ENCODE data around the gene MAP7. TPM values are rescaled to one million over a fixed set of nuclear protein-coding genes. Genes with fewer than 3 reads are reported as not detected.

MAP7 gene
- total RNA-seq, 4 donors from 2014 or later: 18.3 to 33.0 (median 28.2) TPM

DNA sequence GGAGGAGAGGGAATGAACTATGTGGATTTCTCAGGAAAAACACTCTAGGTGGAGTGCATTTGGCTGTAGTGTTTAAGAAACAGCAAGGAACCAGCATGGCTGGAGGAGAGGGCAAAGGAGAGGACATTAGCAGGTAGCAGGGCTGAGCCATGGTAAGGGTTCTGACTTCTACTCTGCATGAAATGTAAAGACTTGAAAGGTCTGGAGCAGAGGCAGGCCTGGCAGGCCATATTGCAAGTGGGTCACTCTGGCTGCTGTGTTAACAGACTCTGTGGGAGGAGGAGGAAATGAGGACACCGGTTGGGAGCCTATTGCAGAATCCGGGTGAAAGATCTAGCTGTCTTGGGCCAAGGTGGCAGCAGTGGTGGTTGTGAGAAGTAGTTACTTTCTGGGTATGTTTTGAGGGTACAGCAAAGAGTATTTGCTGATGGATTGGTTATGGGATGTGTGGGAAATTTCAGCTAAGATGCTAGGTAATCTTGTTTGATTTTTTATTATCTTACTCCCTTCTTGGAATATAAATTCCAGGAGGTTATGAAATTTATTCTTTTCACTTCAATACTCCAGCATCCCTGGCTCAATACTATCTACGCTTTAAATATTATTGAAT is 144.7 kb downstream of the MAP7 start:
- 66 to 83% methylated on average over 3 of the region's 3 CpGs for WGBS, 2 donors
- Histone ChIP-seq H3K27me3 (no peaks in the 10 kb centered on the region), H3K27ac (no peak overlapping the region), H3K4me1 (peaks cover 0 to 35% (median 4%) of the 10 kb centered on the region in 3 donors), H3K9me3 (no peaks in the 10 kb centered on the region), H3K4me3 (no peak overlapping the region), H3K36me3 (peaks cover 0 to 5% (median 0%) of the 10 kb centered on the region in 3 donors)
- intact Hi-C loops (cut with DNase I): no loop called here
- no peak for TF ChIP-seq POLR2A (IDR thresholded peaks at IDR 0.05)
- TF ChIP-seq, protein P1, sequence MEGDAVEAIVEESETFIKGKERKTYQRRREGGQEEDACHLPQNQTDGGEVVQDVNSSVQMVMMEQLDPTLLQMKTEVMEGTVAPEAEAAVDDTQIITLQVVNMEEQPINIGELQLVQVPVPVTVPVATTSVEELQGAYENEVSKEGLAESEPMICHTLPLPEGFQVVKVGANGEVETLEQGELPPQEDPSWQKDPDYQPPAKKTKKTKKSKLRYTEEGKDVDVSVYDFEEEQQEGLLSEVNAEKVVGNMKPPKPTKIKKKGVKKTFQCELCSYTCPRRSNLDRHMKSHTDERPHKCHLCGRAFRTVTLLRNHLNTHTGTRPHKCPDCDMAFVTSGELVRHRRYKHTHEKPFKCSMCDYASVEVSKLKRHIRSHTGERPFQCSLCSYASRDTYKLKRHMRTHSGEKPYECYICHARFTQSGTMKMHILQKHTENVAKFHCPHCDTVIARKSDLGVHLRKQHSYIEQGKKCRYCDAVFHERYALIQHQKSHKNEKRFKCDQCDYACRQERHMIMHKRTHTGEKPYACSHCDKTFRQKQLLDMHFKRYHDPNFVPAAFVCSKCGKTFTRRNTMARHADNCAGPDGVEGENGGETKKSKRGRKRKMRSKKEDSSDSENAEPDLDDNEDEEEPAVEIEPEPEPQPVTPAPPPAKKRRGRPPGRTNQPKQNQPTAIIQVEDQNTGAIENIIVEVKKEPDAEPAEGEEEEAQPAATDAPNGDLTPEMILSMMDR (IDR thresholded peaks at IDR 0.05): no peak
- no peak for DNase-seq

GRCh38 chr6:136404627-136405419 is 145.4 kb downstream of the MAP7 start:
- no peak overlapping the region for H3K4me3 ChIP-seq
- no peak overlapping the region for H3K27ac ChIP-seq
- 76 to 92% methylated on average over 6 of the region's 6 CpGs for WGBS, 2 donors
- H3K27me3 ChIP-seq: no peaks in the 10 kb centered on the region
- no peaks in the 10 kb centered on the region for H3K9me3 ChIP-seq
- intact Hi-C loops (cut with DNase I): no loop called here
- no peak for TF ChIP-seq POLR2A (IDR thresholded peaks at IDR 0.05)
- TF ChIP-seq, protein P1 (IDR thresholded peaks at IDR 0.05): no peak
- no peak for DNase-seq
- no peaks in the 10 kb centered on the region for H3K36me3 ChIP-seq
- H3K4me1 ChIP-seq: peaks cover 0 to 35% (median 4%) of the 10 kb centered on the region in 3 donors

DNA sequence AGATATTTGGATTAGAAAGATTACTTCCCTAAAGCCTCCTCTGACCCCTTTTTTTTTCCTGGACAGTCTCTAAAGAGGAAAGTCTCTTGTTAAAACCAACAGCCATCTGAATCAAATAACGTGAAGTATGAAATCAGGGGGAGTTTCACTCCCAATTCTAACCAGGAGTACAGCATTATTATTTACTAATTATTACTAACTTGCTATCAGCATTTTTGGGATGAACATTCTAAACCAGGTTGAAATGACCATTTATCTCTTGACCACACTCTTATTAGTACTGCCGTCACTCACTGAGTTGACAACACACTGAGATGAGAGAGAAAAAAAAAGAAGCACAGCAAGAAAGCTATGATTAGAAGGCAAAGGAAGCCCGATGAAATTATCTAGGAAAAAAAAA is 146.2 kb downstream of the MAP7 start:
- WGBS, 2 donors: 58 to 73% methylated on average over 3 of the region's 3 CpGs
- intact Hi-C loops (cut with DNase I): no loop called here
- TF ChIP-seq, protein P1 (IDR thresholded peaks at IDR 0.05): no peak
- TF ChIP-seq POLR2A (IDR thresholded peaks at IDR 0.05): no peak
- no peak for DNase-seq
- Histone ChIP-seq H3K36me3 (no peaks in the 10 kb centered on the region), H3K27ac (no peak overlapping the region), H3K4me1 (peaks cover 0 to 29% (median 4%) of the 10 kb centered on the region in 3 donors), H3K9me3 (no peaks in the 10 kb centered on the region), H3K27me3 (no peaks in the 10 kb centered on the region), H3K4me3 (no peak overlapping the region)

DNA sequence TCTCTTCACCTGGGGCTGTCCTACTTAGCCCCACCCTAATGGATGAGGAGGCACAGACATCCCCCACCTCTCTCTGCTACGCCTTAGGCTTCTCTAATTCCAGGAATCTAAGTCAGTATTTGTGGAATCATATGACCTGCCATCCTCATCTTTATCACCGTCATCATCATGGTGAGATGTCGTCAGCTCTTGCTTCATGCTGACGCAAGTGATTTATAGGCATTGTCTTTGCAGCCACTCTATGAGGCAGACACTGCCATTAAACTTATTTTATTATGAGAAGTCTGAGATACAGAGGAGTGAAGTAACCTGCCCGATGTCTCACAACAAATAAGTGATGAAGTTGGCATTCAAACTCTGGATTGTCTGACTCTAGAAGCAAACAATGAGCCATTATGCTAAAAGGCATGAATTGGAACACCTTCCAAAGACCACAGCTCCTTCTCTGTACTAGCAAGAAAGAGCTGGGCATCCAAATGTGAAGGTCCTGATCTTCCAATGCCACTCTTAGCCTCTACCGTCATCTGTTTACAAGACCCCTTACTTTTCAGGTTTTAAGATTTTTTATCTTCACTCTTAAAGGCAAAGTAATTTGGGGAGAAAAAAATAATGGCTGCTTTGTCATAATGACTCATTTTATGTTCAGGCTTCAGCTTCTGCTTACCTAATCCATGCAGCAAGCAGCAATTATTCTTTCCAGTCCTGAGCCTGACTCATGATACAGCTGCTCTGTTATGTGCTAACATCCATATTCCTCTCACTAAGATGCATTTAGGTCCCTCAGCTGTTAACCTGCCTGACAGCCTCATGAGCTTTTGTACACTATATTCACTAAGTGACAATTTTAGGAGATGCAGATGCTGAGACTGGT is 146.9 kb downstream of the MAP7 start:
- no peak for TF ChIP-seq POLR2A (IDR thresholded peaks at IDR 0.05)
- TF ChIP-seq, protein P1 (IDR thresholded peaks at IDR 0.05): no peak
- no peaks in the 10 kb centered on the region for H3K9me3 ChIP-seq
- 38 to 49% methylated on average over 6 of the region's 6 CpGs for WGBS, 2 donors
- peak overlapping the region in 2 of 4 donors; percentile 38 to 59 for H3K27ac ChIP-seq
- no peak overlapping the region for H3K4me3 ChIP-seq
- H3K4me1 ChIP-seq: peaks cover 0 to 23% (median 2%) of the 10 kb centered on the region in 3 donors
- no peaks in the 10 kb centered on the region for H3K36me3 ChIP-seq
- intact Hi-C loops (cut with DNase I): no loop called here
- H3K27me3 ChIP-seq: no peaks in the 10 kb centered on the region
- no peak for DNase-seq

All from esophagus squamous epithelium (tissue), 5 donors.